Loucy (cell line): ENCODE data around the gene PACSIN2.
"Not testable (repeated sequence)": the region's sequence is repeated elsewhere in the genome, so short reads cannot be mapped to it uniquely, and the experiment has no call there.

Experiments
- H2AFZ ChIP-seq: fragments of 200-600 bp; sonication (generic); 2 replicates; pipeline ENCODE4 v1.6.0; 2016; ENCODE audit warnings: antibody characterized with exemption, mild to moderate bottlenecking, low read length, moderate library complexity
- H3F3A ChIP-seq: fragments of 200-600 bp; 2 replicates; pipeline ENCODE4 v1.6.0; 2016; ENCODE audit warnings: antibody characterized with exemption, low read depth, mild to moderate bottlenecking
- H3K27me3 ChIP-seq: fragments of 200-600 bp; sonication (generic); 2 replicates; pipeline ENCODE4 v1.6.1; 2014; ENCODE audit warnings: low read length, mild to moderate bottlenecking; ENCODE audit not compliant: insufficient read depth, poor library complexity, severe bottlenecking
- H3K36me3 ChIP-seq: fragments of 200-600 bp; sonication (generic); 2 replicates; pipeline ENCODE4 v1.6.1; 2016; ENCODE audit warnings: low read length; ENCODE audit not compliant: insufficient read depth
- H3K4me1 ChIP-seq: fragments of 200-600 bp; sonication (generic); 2 replicates; pipeline ENCODE4 v1.5.1; 2014; ENCODE audit warnings: low read length, mild to moderate bottlenecking; ENCODE audit not compliant: insufficient read depth, poor library complexity, severe bottlenecking
- H3K4me2 ChIP-seq: fragments of 200-600 bp; sonication (generic); 2 replicates; pipeline ENCODE4 v1.6.0; 2014; ENCODE audit warnings: antibody characterized with exemption, low read length, low read depth, mild to moderate bottlenecking; ENCODE audit not compliant: poor library complexity, severe bottlenecking
- H3K4me3 ChIP-seq: fragments of 200-600 bp; sonication (generic); 2 replicates; pipeline ENCODE4 v1.5.1; 2014; ENCODE audit warnings: low read length, mild to moderate bottlenecking, mixed read lengths; ENCODE audit not compliant: poor library complexity, severe bottlenecking
- H3K79me2 ChIP-seq: fragments of 200-600 bp; sonication (generic); 2 replicates; pipeline ENCODE4 v1.6.1; 2014; ENCODE audit warnings: low read length; ENCODE audit not compliant: insufficient read depth
- H3K9ac ChIP-seq: fragments of 200-600 bp; sonication (generic); 2 replicates; pipeline ENCODE4 v1.6.0; 2014; ENCODE audit warnings: mild to moderate bottlenecking, low read depth, low read length, moderate library complexity; ENCODE audit not compliant: poor library complexity, severe bottlenecking
- H3K9me2 ChIP-seq: fragments of 200-600 bp; sonication (generic); replicated peaks from 2 replicates; pipeline ENCODE4 v1.6.1; 2016; ENCODE audit warnings: low read depth, low read length, mixed read lengths
- H3K9me3 ChIP-seq: fragments of 200-600 bp; sonication (generic); 2 replicates; pipeline ENCODE4 v1.6.1; 2014; ENCODE audit warnings: mild to moderate bottlenecking, antibody characterized with exemption, low read length, low read depth; ENCODE audit not compliant: insufficient read depth
- H4K20me1 ChIP-seq: fragments of 200-600 bp; sonication (generic); 2 replicates; pipeline ENCODE4 v1.6.0; 2014; ENCODE audit warnings: antibody characterized with exemption, low read length, mild to moderate bottlenecking; ENCODE audit not compliant: insufficient read depth, poor library complexity, severe bottlenecking
- CTCF ChIP-seq: fragments of 200-600 bp; sonication (generic); conservative IDR thresholded peaks from 2 replicates; pipeline ENCODE4 v1.5.1; 2014; ENCODE audit warnings: mild to moderate bottlenecking, antibody characterized with exemption, low read length
- EZH2phosphoT487 ChIP-seq: fragments of 200-600 bp; IDR thresholded peaks from 2 replicates; pipeline ENCODE4 v1.6.1; 2018; ENCODE audit warnings: antibody characterized with exemption, mild to moderate bottlenecking, moderate library complexity, borderline replicate concordance

The PACSIN2 gene

GRCh38 chr22:42972649-42973535 lies 42.1 kb downstream of the PACSIN2 start:
- H3K9me2 ChIP-seq = no peaks in the 10 kb centered on the region
- H3K27me3 ChIP-seq = no peaks in the 10 kb centered on the region
- no peaks in the 10 kb centered on the region for H3K9me3 ChIP-seq
- H3K4me2 ChIP-seq = no peak overlapping the region
- no peaks in the 10 kb centered on the region for H3F3A ChIP-seq
- peaks cover 5% of the 10 kb centered on the region for H3K4me1 ChIP-seq
- H3K9ac ChIP-seq = no peak overlapping the region
- no peak overlapping the region for H3K4me3 ChIP-seq
- TF ChIP-seq CTCF (no peak), EZH2phosphoT487 (no peak)
- no peak overlapping the region for H2AFZ ChIP-seq
- H3K79me2 ChIP-seq = peaks cover 90% of the 10 kb centered on the region
- peaks cover 35% of the 10 kb centered on the region for H4K20me1 ChIP-seq
- 0 out of 2 replicates have a peak, but pooled peaks cover 4% of the 10 kb centered on the region for H3K36me3 ChIP-seq

- not testable (repeated sequence) for H3K4me2 ChIP-seq, H3K36me3 ChIP-seq, H2AFZ ChIP-seq, H3K9me3 ChIP-seq, H3K9me2 ChIP-seq, H3F3A ChIP-seq, H3K4me1 ChIP-seq, H3K9ac ChIP-seq, H3K4me3 ChIP-seq, H3K27me3 ChIP-seq
- H3K79me2 ChIP-seq = peaks cover 89% of the 10 kb centered on the region
- H4K20me1 ChIP-seq = peaks cover 32% of the 10 kb centered on the region
Measured at GRCh38 chr22:42971473-42971860, 43.5 kb downstream of the PACSIN2 start.

GRCh38 chr22:42970029-42970428 lies 44.9 kb downstream of the PACSIN2 start:
- no peaks in the 10 kb centered on the region for H3K9me3 ChIP-seq
- 0 out of 2 replicates have a peak, but pooled peaks cover 4% of the 10 kb centered on the region for H3K36me3 ChIP-seq
- H3K4me1 ChIP-seq = peaks cover 6% of the 10 kb centered on the region
- H3K4me2 ChIP-seq = no peak overlapping the region
- TF ChIP-seq EZH2phosphoT487 (no peak), CTCF (no peak)
- peaks cover 2% of the 10 kb centered on the region; the same call in 1 of the 2 replicates for H3F3A ChIP-seq
- no peak overlapping the region for H2AFZ ChIP-seq
- H3K9me2 ChIP-seq = no peaks in the 10 kb centered on the region
- H4K20me1 ChIP-seq = peaks cover 36% of the 10 kb centered on the region
- H3K27me3 ChIP-seq = no peaks in the 10 kb centered on the region
- peaks cover 80% of the 10 kb centered on the region for H3K79me2 ChIP-seq
- H3K4me3 ChIP-seq = no peak overlapping the region
- H3K9ac ChIP-seq = no peak overlapping the region
